AG09309 (cell line): ENCODE data around the gene HMGCS1.

Experiments
- DNase-seq: peaks from one replicate; pipeline ENCODE4 v3.0.0-alpha.2; 2010; ENCODE audit warnings: low read depth
- H3K4me3 ChIP-seq: 2 replicates; pipeline ENCODE4 v1.5.1; 2011; ENCODE audit warnings: mild to moderate bottlenecking, low read depth, low read length, moderate library complexity; ENCODE audit not compliant: control insufficient read depth
- CTCF ChIP-seq: IDR thresholded peaks from 2 replicates; pipeline ENCODE4 v1.5.1; 2011; ENCODE audit warnings: mild to moderate bottlenecking, low read depth, low read length, inconsistent platforms; ENCODE audit not compliant: insufficient read depth, control insufficient read depth; ENCODE audit errors: missing control alignments

Gene HMGCS1

GRCh38 chr5:43304525-43304924 lies 8.7 kb downstream of the HMGCS1 start:
- no peak for TF ChIP-seq CTCF
- DNase-seq, result no peak
- H3K4me3 ChIP-seq, result no peak overlapping the region

- no peak overlapping the region for H3K4me3 ChIP-seq
- DNase-seq, result no peak
- TF ChIP-seq CTCF, result no peak
These were observed 10.0 kb downstream of the HMGCS1 start for GRCh38 chr5:43303242-43303641.

GRCh38 chr5:43302481-43302880 lies 10.7 kb downstream of the HMGCS1 start:
- TF ChIP-seq CTCF, result no peak

GRCh38 chr5:43301653-43302091 lies 11.5 kb downstream of the HMGCS1 start:
- TF ChIP-seq CTCF, result no peak
- no peak for DNase-seq

More at GRCh38 chr5:43302481-43302880, 10.7 kb downstream of the HMGCS1 start:
- no peak overlapping the region for H3K4me3 ChIP-seq
- DNase-seq, result no peak

GRCh38 chr5:43300112-43300511 lies 13.1 kb downstream of the HMGCS1 start:
- no peak for TF ChIP-seq CTCF
- H3K4me3 ChIP-seq, result no peak overlapping the region
- no peak for DNase-seq

More at GRCh38 chr5:43301653-43302091, 11.5 kb downstream of the HMGCS1 start:
- no peak overlapping the region for H3K4me3 ChIP-seq

GRCh38 chr5:43298443-43298842 lies 14.8 kb downstream of the HMGCS1 start:
- no peak for TF ChIP-seq CTCF
- H3K4me3 ChIP-seq, result no peak overlapping the region
- DNase-seq, result no peak

GRCh38 chr5:43296835-43297234 lies 16.4 kb downstream of the HMGCS1 start:
- no peak for TF ChIP-seq CTCF
- no peak overlapping the region for H3K4me3 ChIP-seq
- DNase-seq, result no peak
